Measurements from ENCODE around the gene TDP1. TPM values are rescaled to one million over a fixed set of nuclear protein-coding genes. Genes with fewer than 3 reads are reported as not detected.

Gene TDP1
- total RNA-seq, 1 experiment from 2014 or later = 23.9 TPM

DNA sequence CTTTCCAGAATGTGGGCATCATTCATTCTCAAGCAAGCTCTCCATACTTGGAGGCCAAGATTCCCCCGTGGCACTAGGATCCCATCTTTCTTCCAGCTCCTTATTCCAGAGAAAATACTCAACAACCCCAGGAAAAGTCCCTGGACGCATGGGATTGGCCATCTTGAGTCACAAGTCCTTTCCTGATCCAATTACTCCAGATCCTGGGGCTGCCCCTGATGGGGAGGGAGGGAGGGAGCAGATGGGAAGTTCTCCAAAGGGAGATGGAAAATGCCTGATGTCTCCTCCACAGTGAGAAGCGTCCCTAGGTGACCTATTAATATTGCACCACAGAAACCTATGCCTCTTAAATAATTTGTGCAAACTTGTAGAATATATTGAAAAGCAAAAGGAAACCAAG, 93.7 kb downstream of the TDP1 start:
- Histone ChIP-seq H3K36me3 (ENCODE audit: control insufficient read depth, insufficient read depth, low read length) (no peaks in the 10 kb centered on the region), H3K27me3 (ENCODE audit: control insufficient read depth, insufficient read depth, low read length) (peaks cover 6% of the 10 kb centered on the region; the same call in 1 of the 2 replicates), H3K4me1 (ENCODE audit: control insufficient read depth, insufficient read depth, low read length) (no peaks in the 10 kb centered on the region), H3K4me3 (ENCODE audit: low read depth in 2 of 2, low read length in 2 of 2) (no peak overlapping the region), H3K9me3 (ENCODE audit: control insufficient read depth, insufficient read depth, low read depth, low read length) (no peaks in the 10 kb centered on the region), H3K27ac (ENCODE audit: low read length) (no peak overlapping the region)
- ChIA-PET CTCF (no interaction called here), POLR2A (no interaction called here)
- DNase-seq (ENCODE audit: low read depth, low spot score) (no peak), ATAC-seq (no peak)
- in situ Hi-C loops (cut with HindIII; ENCODE audit: low pct_unique_long_range_greater_than_20kb, low sequenced_read_pairs) (no loop called here), intact Hi-C loops (cut with micrococcal nuclease; ENCODE audit: unreplicated experiment) (no loop called here)
- TF ChIP-seq, protein P1, sequence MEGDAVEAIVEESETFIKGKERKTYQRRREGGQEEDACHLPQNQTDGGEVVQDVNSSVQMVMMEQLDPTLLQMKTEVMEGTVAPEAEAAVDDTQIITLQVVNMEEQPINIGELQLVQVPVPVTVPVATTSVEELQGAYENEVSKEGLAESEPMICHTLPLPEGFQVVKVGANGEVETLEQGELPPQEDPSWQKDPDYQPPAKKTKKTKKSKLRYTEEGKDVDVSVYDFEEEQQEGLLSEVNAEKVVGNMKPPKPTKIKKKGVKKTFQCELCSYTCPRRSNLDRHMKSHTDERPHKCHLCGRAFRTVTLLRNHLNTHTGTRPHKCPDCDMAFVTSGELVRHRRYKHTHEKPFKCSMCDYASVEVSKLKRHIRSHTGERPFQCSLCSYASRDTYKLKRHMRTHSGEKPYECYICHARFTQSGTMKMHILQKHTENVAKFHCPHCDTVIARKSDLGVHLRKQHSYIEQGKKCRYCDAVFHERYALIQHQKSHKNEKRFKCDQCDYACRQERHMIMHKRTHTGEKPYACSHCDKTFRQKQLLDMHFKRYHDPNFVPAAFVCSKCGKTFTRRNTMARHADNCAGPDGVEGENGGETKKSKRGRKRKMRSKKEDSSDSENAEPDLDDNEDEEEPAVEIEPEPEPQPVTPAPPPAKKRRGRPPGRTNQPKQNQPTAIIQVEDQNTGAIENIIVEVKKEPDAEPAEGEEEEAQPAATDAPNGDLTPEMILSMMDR (IDR thresholded peaks at IDR 0.05) = no peak
- TF ChIP-seq SIN3A (IDR thresholded peaks at IDR 0.05; ENCODE audit: borderline replicate concordance, insufficient read depth, low read depth, low read length) (no peak), TCF7L2 (IDR thresholded peaks at IDR 0.05; ENCODE audit: low read depth, low read length) (no peak), POLR2AphosphoS5 (IDR thresholded peaks at IDR 0.05; ENCODE audit: low read depth, low read length) (no peak)
- TF ChIP-seq, protein P2, sequence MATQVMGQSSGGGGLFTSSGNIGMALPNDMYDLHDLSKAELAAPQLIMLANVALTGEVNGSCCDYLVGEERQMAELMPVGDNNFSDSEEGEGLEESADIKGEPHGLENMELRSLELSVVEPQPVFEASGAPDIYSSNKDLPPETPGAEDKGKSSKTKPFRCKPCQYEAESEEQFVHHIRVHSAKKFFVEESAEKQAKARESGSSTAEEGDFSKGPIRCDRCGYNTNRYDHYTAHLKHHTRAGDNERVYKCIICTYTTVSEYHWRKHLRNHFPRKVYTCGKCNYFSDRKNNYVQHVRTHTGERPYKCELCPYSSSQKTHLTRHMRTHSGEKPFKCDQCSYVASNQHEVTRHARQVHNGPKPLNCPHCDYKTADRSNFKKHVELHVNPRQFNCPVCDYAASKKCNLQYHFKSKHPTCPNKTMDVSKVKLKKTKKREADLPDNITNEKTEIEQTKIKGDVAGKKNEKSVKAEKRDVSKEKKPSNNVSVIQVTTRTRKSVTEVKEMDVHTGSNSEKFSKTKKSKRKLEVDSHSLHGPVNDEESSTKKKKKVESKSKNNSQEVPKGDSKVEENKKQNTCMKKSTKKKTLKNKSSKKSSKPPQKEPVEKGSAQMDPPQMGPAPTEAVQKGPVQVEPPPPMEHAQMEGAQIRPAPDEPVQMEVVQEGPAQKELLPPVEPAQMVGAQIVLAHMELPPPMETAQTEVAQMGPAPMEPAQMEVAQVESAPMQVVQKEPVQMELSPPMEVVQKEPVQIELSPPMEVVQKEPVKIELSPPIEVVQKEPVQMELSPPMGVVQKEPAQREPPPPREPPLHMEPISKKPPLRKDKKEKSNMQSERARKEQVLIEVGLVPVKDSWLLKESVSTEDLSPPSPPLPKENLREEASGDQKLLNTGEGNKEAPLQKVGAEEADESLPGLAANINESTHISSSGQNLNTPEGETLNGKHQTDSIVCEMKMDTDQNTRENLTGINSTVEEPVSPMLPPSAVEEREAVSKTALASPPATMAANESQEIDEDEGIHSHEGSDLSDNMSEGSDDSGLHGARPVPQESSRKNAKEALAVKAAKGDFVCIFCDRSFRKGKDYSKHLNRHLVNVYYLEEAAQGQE (IDR thresholded peaks at IDR 0.05; ENCODE audit: insufficient read depth in 1 of 2, low read depth in 2 of 2, low read length in 1 of 2) = no peak
- BruUV-seq (replicated peaks) = no TSS peak

DNA sequence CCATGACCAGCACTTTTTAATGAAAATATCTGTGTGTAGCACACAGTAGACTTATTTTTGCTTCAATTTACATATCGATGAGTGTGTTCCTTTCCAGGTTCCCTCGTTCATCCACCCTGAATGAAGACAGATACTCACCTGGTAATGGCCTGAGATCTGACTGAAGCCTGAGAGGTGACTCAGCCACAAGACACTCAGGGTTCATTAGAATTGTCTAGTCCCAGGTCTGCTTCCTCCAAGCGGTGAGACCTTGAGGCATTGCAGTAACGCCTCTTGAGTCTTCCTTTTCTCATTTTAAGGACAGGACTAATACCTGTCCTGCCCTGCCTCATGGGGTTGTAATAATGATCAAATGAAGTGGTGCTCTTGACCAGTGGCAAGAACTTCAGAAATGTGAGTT, 94.5 kb downstream of the TDP1 start:
- ChIA-PET CTCF (no interaction called here), POLR2A (no interaction called here)
- in situ Hi-C loops (cut with HindIII; ENCODE audit: low pct_unique_long_range_greater_than_20kb, low sequenced_read_pairs) = no loop called here
- Histone ChIP-seq H3K4me3 (ENCODE audit: low read depth in 2 of 2, low read length in 2 of 2) (no peak overlapping the region), H3K27me3 (ENCODE audit: control insufficient read depth, insufficient read depth, low read length) (peaks cover 6% of the 10 kb centered on the region; the same call in 1 of the 2 replicates), H3K9me3 (ENCODE audit: control insufficient read depth, insufficient read depth, low read depth, low read length) (no peaks in the 10 kb centered on the region), H3K36me3 (ENCODE audit: control insufficient read depth, insufficient read depth, low read length) (no peaks in the 10 kb centered on the region), H3K4me1 (ENCODE audit: control insufficient read depth, insufficient read depth, low read length) (no peaks in the 10 kb centered on the region), H3K27ac (ENCODE audit: low read length) (no peak overlapping the region)
- DNase-seq (ENCODE audit: low read depth, low spot score) (no peak), ATAC-seq (no peak)
- no peak for TF ChIP-seq TCF7L2 (IDR thresholded peaks at IDR 0.05; ENCODE audit: low read depth, low read length)
- TF ChIP-seq, protein P1 (IDR thresholded peaks at IDR 0.05) = no peak
- intact Hi-C loops (cut with micrococcal nuclease; ENCODE audit: unreplicated experiment) = no loop called here
- no TSS peak for BruUV-seq (replicated peaks)

DNA sequence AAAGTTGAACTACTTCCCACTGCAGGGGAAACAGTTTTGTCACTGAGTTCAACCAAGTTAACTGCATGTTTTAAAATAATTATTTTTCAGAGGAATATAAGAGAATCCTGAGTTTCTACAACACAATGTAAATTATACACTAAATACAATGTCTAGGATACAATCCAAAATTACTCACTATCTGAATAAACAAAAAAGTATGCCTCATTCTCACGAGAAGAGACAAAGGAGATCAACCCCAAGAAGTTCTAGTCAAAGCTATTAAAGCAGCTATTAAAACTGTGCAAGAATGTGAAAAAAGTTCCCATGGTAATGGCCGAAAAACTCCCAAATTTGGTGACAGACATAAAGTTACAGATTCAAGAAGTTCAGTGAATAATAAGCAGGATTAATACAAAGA, 97.3 kb downstream of the TDP1 start:
- peaks cover 11% of the 10 kb centered on the region for H3K27me3 ChIP-seq (ENCODE audit: control insufficient read depth, insufficient read depth, low read length)
- TF ChIP-seq, protein P1 (IDR thresholded peaks at IDR 0.05) = no peak
- no peaks in the 10 kb centered on the region for H3K4me1 ChIP-seq (ENCODE audit: control insufficient read depth, insufficient read depth, low read length)
- CTCF ChIA-PET = no interaction called here
- no TSS peak for BruUV-seq (replicated peaks)
- H3K4me3 ChIP-seq (ENCODE audit: low read depth in 2 of 2, low read length in 2 of 2) = no peak overlapping the region
- H3K27ac ChIP-seq (ENCODE audit: low read length) = no peak overlapping the region
- intact Hi-C loops (cut with micrococcal nuclease; ENCODE audit: unreplicated experiment) = no loop called here
- no peaks in the 10 kb centered on the region for H3K9me3 ChIP-seq (ENCODE audit: control insufficient read depth, insufficient read depth, low read depth, low read length)
- POLR2A ChIA-PET = no interaction called here
- in situ Hi-C loops (cut with HindIII; ENCODE audit: low pct_unique_long_range_greater_than_20kb, low sequenced_read_pairs) = no loop called here
- H3K36me3 ChIP-seq (ENCODE audit: control insufficient read depth, insufficient read depth, low read length) = no peaks in the 10 kb centered on the region
- DNase-seq (ENCODE audit: low read depth, low spot score) (no peak), ATAC-seq (no peak)
